Left renal cortex interstitium (tissue), 4 donors: Measurements from ENCODE around the gene ANKRD34A. TPM values are rescaled to one million over a fixed set of nuclear protein-coding genes. Genes with fewer than 3 reads are reported as not detected.
"Not testable (repeated sequence)": the region's sequence is repeated elsewhere in the genome, so short reads cannot be mapped to it uniquely, and the experiment has no call there.

Experiments used
- DNase-seq, 4 donors: peaks; one replicate each; pipeline ENCODE4 v3.0.0-alpha.2; 2013; ENCODE audit warnings: low read depth in 4 of 4, low spot score in 2 of 4, missing footprints in 1 of 4
- polyA plus RNA-seq, 4 donors: library from polyadenylated mRNA; unstranded; fragments of 120-200 nt; gene quantifications; one replicate each; pipeline ENCODE4 v1.2.1, GENCODE V29; 2013; ENCODE audit not compliant: insufficient read length in 4 of 4

Gene ANKRD34A
- polyA plus RNA-seq, 4 donors, result 0.65 to 0.88 (median 0.72) TPM

- DNase-seq, result no peak
These were observed 12.8 kb downstream of the ANKRD34A start for GRCh38 chr1:145951526-145951925.

- DNase-seq, result no peak
These were observed 15.2 kb downstream of the ANKRD34A start for GRCh38 chr1:145949219-145949618.

GRCh38 chr1:145947551-145947950, 16.8 kb downstream of the ANKRD34A start:
- DNase-seq, result no peak

GRCh38 chr1:145946477-145946986, 17.8 kb downstream of the ANKRD34A start:
- DNase-seq, result no peak

- DNase-seq, result no peak
These were observed 19.8 kb downstream of the ANKRD34A start for GRCh38 chr1:145944532-145944931.

- DNase-seq, result no peak
These were observed 21.5 kb downstream of the ANKRD34A start for GRCh38 chr1:145942871-145943270.

- no peak for DNase-seq
These were observed 22.0 kb downstream of the ANKRD34A start for GRCh38 chr1:145942405-145942804.

- DNase-seq, result no peak
These were observed 26.9 kb downstream of the ANKRD34A start for GRCh38 chr1:145937436-145937835.

GRCh38 chr1:145936247-145936646, 28.1 kb downstream of the ANKRD34A start:
- DNase-seq, result no peak

- no peak for DNase-seq
These were observed 28.7 kb downstream of the ANKRD34A start for GRCh38 chr1:145935708-145936107.

- DNase-seq, result not testable (repeated sequence)
These were observed 31.8 kb downstream of the ANKRD34A start for GRCh38 chr1:145932522-145933009.

- DNase-seq, result no peak
These were observed 36.3 kb downstream of the ANKRD34A start for GRCh38 chr1:145927916-145928643.

- DNase-seq, result peak; percentile 93 to 98 (median 95)
These were observed 37.1 kb downstream of the ANKRD34A start, which contains the start of gene RBM8A for GRCh38 chr1:145927063-145927886. TSS of gene RBM8A (minus strand) at chr1:145927484. CDS start at chr1:145927426, 58 bp downstream.

- DNase-seq, result no peak
These were observed 37.7 kb downstream of the ANKRD34A start for GRCh38 chr1:145926686-145927062.

- DNase-seq, result no peak
These were observed 42.1 kb downstream of the ANKRD34A start for GRCh38 chr1:145922266-145922665.

GRCh38 chr1:145920297-145920696, 44.1 kb downstream of the ANKRD34A start:
- not testable (repeated sequence) for DNase-seq

- DNase-seq, result peak in 1 of 4 donors; percentile 16
These were observed 45.1 kb downstream of the ANKRD34A start for GRCh38 chr1:145918992-145919939.

- peak in 3 of 4 donors; percentile 89 to 91 (median 90) for DNase-seq
These were observed 46.0 kb downstream of the ANKRD34A start, which contains the start of gene PEX11B for GRCh38 chr1:145918144-145918991. TSS of gene PEX11B (minus strand) at chr1:145918717. CDS start at chr1:145918688, 29 bp downstream.

- DNase-seq, result no peak
These were observed 46.8 kb downstream of the ANKRD34A start for GRCh38 chr1:145917595-145917994.
